ENCODE measurements around the gene HLA-DMA.

Gene HLA-DMA

DNA sequence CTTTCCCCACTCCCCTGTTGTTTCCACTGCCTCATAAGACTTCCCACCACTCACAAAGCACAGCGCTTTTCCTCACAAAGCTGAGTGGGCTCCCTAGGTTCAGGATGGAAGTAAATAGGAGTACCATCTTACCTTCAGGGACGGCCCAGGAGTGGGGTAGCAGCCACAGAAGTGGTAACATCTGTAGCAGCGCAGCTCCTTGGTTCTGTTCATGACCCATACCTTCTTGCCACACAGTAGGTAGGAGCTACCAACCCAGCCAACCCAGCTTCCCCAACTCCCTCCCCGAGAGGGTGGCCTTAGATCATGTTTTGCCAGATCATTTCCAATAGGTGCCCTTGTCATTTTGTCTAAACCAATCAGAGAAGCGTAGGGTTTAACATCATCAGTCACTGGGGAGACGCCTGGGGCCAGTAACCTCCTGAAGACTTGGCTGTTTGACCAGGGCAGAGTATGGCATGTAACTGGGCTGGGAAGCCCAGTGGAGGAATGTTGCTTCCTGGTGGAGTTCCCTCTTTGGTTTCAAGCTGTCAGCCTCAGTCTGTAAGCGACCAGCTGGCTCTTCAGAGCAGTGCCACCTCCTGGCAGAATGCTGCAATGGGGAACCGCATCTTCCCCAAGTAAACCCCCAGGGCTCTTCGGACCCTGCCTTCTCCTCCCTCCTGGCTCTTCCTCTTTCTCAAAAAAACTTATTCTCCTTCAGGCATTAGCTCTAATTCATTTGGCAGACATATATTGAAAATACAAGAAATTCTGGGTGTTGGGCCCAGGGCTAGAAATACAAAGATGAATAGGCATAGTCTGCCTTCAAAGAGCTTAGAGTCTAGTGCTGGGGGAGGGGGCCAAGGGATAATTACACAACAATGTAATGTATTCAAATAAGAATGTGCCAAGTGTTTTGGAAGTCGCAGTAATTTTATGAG is at the start of gene HLA-DMA:
HLA-DMA (minus strand) TSS at position 281 of the 923 bp plus-strand sequence; CDS start at position 220, 61 bp downstream.
- H3K4me3 ChIP-seq (ENCODE audit: low read depth, low read length): no peak within 1 kb of the TSS

GRCh38 chr6:33001685-33002084 is 48.8 kb upstream of the HLA-DMA start:
- H3K4me3 ChIP-seq (ENCODE audit: low read depth, low read length): no peak overlapping the region

DNA sequence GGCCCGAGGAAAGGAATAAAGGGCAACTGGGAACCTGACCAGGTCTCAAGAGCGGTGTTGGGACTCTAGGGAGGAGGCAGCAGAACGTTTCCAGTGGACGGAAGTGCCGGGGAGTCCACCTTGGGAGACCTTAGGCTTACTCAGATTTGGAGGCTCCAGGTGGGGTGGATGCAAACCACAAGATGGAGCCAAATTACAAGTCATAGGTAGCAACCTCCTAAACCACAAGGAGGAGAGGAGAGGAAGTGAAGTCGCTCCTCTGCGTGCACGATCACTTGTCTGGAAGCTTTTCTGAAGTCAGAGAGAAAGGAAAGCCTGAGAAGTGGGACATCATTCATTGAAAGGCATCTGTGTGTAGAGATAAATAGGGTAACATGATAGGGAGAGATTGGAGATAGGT is 47.2 kb upstream of the HLA-DMA start:
- H3K4me3 ChIP-seq (ENCODE audit: low read depth, low read length): no peak overlapping the region

DNA sequence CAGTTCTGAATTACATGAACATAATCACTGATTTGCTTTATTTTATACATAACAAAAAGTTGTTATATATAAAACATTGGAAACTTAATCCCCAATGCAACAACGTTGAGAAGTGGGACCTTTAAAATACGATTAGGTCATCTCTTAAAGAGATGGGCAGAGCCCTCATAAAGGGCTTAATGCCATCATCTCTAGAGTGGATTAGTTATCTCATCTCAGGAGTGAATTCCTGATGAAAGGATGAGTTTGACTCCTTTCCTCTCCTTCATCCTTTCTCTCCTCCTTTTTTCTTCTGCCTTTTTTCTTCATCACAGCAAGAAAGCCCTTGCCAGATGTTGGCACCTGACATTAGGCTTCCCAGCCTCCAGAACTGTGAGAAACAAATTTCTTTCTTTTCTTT is 42.6 kb upstream of the HLA-DMA start:
- H3K4me3 ChIP-seq (ENCODE audit: low read depth, low read length): no peak overlapping the region

DNA sequence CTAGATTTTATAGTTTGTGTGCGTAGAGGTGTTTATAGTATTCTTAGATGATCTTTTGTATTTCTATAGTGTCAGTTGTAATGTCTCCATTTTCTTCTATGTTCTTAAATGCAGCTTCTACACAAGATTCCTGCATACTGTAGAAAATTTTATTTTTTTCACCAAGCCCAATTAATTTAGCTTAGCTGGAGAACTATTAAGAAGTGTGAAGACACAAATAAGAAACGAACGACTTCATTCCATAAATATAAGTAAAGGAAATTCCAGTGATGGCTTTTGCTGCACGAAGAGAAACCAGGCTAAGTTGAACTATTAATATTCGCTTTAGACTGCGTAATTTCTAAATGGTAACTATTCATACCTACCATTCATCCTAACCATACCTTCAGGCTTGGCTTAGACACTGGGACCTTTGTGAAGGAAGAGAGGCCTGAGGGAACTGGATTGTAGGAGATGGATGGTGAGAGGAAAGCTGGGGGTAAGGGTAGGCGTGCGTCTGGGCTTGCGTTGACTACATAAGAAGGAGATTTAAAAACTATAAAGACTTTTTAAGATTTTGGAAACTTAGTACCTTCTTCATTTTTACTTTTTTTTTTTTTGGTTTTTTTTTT is 40.6 kb upstream of the HLA-DMA start:
- H3K4me3 ChIP-seq (ENCODE audit: low read depth, low read length): no peak overlapping the region

- H3K4me3 ChIP-seq (ENCODE audit: low read depth, low read length): no peak overlapping the region
These were observed 39.1 kb upstream of the HLA-DMA start for GRCh38 chr6:32991972-32992371.

- H3K4me3 ChIP-seq (ENCODE audit: low read depth, low read length): no peak overlapping the region
These were observed 36.5 kb upstream of the HLA-DMA start for GRCh38 chr6:32989368-32989767.

- H3K4me3 ChIP-seq (ENCODE audit: low read depth, low read length): no peak overlapping the region
These were observed 31.9 kb upstream of the HLA-DMA start for GRCh38 chr6:32984622-32985389.

DNA sequence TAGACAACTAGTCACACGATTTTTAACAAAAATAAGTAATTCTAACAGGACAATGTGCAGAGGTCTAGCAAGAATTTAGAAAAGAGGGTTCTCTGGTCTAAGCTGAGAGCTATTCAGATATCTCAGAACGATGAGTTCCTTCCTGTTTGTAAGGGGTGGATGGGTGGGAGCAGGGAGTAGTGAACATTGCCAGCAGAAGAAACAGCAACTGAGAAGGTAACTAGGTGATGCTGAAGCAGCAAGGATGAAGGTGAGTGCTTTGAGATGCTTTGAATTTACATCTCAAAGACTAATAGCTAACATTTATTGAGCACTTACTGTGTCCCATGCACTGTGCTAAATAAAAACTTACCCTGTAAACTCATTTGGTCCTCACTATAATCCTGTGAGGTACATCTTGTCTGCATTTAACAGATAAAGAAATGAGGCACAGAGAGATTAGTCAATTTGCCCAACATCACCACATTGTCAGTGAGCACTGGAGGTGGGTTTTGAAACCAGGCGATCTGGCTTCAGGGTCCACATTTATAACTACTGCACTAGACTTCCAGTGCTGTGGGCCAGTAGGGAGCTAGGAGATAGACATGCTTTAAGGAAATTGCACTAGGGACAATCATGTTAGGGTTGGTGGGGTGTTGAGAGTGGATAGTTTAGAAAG is 31.2 kb upstream of the HLA-DMA start:
- no peak overlapping the region for H3K4me3 ChIP-seq (ENCODE audit: low read depth, low read length)

GRCh38 chr6:32983493-32983848 is 30.6 kb upstream of the HLA-DMA start:
- no peak overlapping the region for H3K4me3 ChIP-seq (ENCODE audit: low read depth, low read length)

- H3K4me3 ChIP-seq (ENCODE audit: low read depth, low read length): no peak overlapping the region
These were observed 30.0 kb upstream of the HLA-DMA start for GRCh38 chr6:32982702-32983492.

DNA sequence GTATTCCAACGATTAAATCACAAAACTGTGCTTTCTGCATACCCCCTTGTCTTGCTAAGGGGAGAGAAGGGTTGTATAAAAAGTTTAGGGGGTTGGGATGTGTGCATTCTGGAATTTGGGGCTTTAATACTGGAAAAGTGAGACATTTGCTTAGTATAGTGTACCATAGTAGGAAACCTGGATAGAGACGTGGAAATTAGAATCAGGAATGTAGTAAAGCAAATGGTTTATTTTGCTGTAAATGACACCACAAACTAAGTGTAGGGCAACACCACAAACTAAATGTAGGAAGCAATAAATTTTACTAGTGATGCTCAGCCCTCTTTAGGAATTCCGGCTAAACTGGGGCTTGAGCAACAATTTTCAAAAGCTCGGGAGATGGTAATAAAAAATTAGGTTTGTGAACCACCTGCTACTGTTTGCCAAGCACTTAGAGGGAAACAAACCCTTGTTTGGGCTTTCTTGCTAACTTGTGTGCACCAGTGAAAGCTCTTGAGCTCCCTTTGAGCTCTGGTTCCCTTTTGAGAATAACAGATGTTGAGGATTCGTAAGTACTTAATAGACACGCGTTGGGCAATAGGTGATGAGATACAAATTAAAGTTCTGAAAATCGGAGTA is 29.3 kb upstream of the HLA-DMA start:
- H3K4me3 ChIP-seq (ENCODE audit: low read depth, low read length): no peak overlapping the region

DNA sequence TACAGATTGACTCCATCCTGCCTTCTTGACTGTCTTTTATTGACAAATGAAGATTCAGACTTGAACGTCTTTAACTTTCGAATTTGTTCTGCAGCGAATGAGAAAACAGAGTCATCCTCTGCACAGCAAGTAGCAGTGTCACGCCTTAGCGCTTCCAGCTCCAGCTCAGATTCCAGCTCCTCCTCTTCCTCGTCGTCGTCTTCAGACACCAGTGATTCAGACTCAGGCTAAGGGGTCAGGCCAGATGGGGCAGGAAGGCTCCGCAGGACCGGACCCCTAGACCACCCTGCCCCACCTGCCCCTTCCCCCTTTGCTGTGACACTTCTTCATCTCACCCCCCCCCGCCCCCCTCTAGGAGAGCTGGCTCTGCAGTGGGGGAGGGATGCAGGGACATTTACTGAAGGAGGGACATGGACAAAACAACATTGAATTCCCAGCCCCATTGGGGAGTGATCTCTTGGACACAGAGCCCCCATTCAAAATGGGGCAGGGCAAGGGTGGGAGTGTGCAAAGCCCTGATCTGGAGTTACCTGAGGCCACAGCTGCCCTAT is 27.7 kb upstream of the HLA-DMA start:
- H3K4me3 ChIP-seq (ENCODE audit: low read depth, low read length): no peak overlapping the region

DNA sequence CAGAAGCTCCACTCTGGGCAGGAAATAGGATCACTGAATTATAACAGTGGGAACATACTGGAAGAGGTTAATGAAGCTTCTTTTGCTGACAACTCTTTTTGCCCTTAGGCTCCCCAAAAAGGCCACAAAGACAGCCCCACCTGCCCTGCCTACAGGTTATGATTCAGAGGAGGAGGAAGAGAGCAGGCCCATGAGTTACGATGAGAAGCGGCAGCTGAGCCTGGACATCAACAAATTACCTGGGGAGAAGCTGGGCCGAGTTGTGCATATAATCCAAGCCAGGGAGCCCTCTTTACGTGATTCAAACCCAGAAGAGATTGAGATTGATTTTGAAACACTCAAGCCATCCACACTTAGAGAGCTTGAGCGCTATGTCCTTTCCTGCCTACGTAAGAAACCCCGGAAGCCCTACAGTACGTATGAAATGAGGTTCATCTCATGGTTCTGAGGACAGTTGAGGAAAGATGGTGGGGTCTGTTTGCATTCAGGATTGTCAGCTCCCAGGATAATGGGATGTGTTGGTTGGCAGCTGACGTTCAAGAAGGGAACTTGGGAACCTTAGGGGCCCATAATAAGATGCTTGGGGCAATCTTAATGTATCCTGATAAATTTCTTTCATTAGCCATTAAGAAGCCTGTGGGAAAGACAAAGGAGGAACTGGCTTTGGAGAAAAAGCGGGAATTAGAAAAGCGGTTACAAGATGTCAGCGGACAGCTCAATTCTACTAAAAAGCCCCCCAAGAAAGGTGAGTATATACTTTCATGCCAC is 27.0 kb upstream of the HLA-DMA start:
- no peak overlapping the region for H3K4me3 ChIP-seq (ENCODE audit: low read depth, low read length)

GRCh38 chr6:32977953-32978324 is 25.0 kb upstream of the HLA-DMA start:
- no peak overlapping the region for H3K4me3 ChIP-seq (ENCODE audit: low read depth, low read length)

GRCh38 chr6:32977272-32977952 is 24.5 kb upstream of the HLA-DMA start:
- H3K4me3 ChIP-seq (ENCODE audit: low read depth, low read length): no peak overlapping the region

DNA sequence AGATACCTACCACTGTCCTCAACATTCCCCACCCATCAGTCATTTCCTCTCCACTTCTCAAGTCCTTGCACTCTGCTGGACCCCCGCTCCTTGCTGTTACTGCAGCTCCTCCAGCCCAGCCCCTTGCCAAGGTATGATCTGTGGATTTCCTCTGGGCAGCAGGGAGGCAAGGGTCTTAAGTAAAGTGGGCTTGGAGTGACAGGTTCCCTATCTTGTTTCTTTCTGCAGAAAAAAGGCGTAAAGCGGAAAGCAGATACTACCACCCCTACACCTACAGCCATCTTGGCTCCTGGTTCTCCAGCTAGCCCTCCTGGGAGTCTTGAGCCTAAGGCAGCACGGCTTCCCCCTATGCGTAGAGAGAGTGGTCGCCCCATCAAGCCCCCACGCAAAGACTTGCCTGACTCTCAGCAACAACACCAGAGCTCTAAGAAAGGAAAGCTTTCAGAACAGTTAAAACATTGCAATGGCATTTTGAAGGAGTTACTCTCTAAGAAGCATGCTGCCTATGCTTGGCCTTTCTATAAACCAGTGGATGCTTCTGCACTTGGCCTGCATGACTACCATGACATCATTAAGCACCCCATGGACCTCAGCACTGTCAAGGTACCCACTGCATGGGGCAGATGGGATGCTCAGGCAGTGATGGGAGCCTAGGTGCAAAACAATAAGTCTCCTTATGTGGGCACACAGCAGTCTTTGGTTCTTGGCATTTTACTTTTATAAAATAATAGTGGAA is 23.6 kb upstream of the HLA-DMA start:
- no peak overlapping the region for H3K4me3 ChIP-seq (ENCODE audit: low read depth, low read length)

DNA sequence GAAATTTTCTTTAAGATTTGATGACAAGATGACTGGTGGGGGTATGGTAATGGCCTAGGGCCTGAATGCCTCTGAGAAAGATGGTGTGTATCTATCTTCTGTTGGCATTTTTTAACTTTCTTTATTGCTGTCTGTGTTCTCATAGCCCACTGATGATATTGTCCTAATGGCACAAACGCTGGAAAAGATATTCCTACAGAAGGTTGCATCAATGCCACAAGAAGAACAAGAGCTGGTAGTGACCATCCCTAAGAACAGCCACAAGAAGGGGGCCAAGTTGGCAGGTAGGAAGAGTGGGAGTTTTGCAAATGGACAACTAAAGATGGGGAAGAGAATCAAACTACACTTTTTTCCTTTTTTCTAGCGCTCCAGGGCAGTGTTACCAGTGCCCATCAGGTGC is 23.0 kb upstream of the HLA-DMA start:
- no peak overlapping the region for H3K4me3 ChIP-seq (ENCODE audit: low read depth, low read length)
